ENCODE results near the gene NR3C2. TPM values are rescaled to one million over a fixed set of nuclear protein-coding genes. Genes with fewer than 3 reads are reported as not detected.

Gene NR3C2
- total and polyA plus RNA-seq, 4 donors = 2.0 to 11.5 (median 3.2) TPM

- no peak for TF ChIP-seq REST (IDR thresholded peaks at IDR 0.05)
- no peak for TF ChIP-seq HNF4A (conservative IDR thresholded peaks at IDR 0.05)
- TF ChIP-seq, protein P1, sequence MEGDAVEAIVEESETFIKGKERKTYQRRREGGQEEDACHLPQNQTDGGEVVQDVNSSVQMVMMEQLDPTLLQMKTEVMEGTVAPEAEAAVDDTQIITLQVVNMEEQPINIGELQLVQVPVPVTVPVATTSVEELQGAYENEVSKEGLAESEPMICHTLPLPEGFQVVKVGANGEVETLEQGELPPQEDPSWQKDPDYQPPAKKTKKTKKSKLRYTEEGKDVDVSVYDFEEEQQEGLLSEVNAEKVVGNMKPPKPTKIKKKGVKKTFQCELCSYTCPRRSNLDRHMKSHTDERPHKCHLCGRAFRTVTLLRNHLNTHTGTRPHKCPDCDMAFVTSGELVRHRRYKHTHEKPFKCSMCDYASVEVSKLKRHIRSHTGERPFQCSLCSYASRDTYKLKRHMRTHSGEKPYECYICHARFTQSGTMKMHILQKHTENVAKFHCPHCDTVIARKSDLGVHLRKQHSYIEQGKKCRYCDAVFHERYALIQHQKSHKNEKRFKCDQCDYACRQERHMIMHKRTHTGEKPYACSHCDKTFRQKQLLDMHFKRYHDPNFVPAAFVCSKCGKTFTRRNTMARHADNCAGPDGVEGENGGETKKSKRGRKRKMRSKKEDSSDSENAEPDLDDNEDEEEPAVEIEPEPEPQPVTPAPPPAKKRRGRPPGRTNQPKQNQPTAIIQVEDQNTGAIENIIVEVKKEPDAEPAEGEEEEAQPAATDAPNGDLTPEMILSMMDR (IDR thresholded peaks at IDR 0.05; ENCODE audit: low read depth, low read length, missing input control) = no peak
These were observed 36.9 kb downstream of the NR3C2 start (continued) for GRCh38 chr4:148405161-148405893.

- no peak overlapping the region for H3K4me3 ChIP-seq (ENCODE audit: low read depth in 1 of 3, low read length in 3 of 3)
- H3K4me1 ChIP-seq (ENCODE audit: control insufficient read depth in 4 of 4, insufficient read depth in 4 of 4, low read length in 3 of 4) = peaks cover 0 to 6% (median 2%) of the 10 kb centered on the region in 4 donors
- TF ChIP-seq, protein P2, sequence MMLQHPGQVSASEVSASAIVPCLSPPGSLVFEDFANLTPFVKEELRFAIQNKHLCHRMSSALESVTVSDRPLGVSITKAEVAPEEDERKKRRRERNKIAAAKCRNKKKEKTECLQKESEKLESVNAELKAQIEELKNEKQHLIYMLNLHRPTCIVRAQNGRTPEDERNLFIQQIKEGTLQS (IDR thresholded peaks at IDR 0.05) = no peak
- no peak for DNase-seq (ENCODE audit: low spot score)
- no peak overlapping the region for H3K27ac ChIP-seq (ENCODE audit: low read depth in 1 of 2, low read length in 2 of 2)
- H3K9ac ChIP-seq (ENCODE audit: low read depth in 1 of 2, low read length in 2 of 2) = no peak overlapping the region
- no peaks in the 10 kb centered on the region for H3K9me3 ChIP-seq (ENCODE audit: control insufficient read depth in 4 of 4, low read length in 3 of 4)
- no peaks in the 10 kb centered on the region for H3K36me3 ChIP-seq (ENCODE audit: control insufficient read depth in 4 of 4, insufficient read depth in 3 of 4, low read depth in 1 of 4, low read length in 3 of 4)
- H3K27me3 ChIP-seq (ENCODE audit: control insufficient read depth in 4 of 4, insufficient read depth in 4 of 4, low read length in 3 of 4) = no peaks in the 10 kb centered on the region
These were observed 43.2 kb downstream of the NR3C2 start for GRCh38 chr4:148398988-148399387.

- Histone ChIP-seq H3K9me3 (ENCODE audit: control insufficient read depth in 4 of 4, low read length in 3 of 4) (no peaks in the 10 kb centered on the region), H3K36me3 (ENCODE audit: control insufficient read depth in 4 of 4, insufficient read depth in 3 of 4, low read depth in 1 of 4, low read length in 3 of 4) (no peaks in the 10 kb centered on the region), H3K4me3 (ENCODE audit: low read depth in 1 of 3, low read length in 3 of 3) (no peak overlapping the region), H3K4me1 (ENCODE audit: control insufficient read depth in 4 of 4, insufficient read depth in 4 of 4, low read length in 3 of 4) (peaks cover 0 to 6% (median 2%) of the 10 kb centered on the region in 4 donors), H3K27me3 (ENCODE audit: control insufficient read depth in 4 of 4, insufficient read depth in 4 of 4, low read length in 3 of 4) (no peaks in the 10 kb centered on the region), H3K27ac (ENCODE audit: low read depth in 1 of 2, low read length in 2 of 2) (no peak overlapping the region), H3K9ac (ENCODE audit: low read depth in 1 of 2, low read length in 2 of 2) (no peak overlapping the region)
- TF ChIP-seq, protein P3, sequence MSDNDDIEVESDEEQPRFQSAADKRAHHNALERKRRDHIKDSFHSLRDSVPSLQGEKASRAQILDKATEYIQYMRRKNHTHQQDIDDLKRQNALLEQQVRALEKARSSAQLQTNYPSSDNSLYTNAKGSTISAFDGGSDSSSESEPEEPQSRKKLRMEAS (IDR thresholded peaks at IDR 0.05) = no peak
- TF ChIP-seq, protein P1 (IDR thresholded peaks at IDR 0.05; ENCODE audit: low read depth, low read length, missing input control) = no peak
- TF ChIP-seq, protein P2 (IDR thresholded peaks at IDR 0.05) = no peak
- TF ChIP-seq HNF4A (conservative IDR thresholded peaks at IDR 0.05) (no peak), HNF4G (IDR thresholded peaks at IDR 0.05) (no peak), FOXA1 (IDR thresholded peaks at IDR 0.05) (no peak), NR2F2 (IDR thresholded peaks at IDR 0.05) (no peak), SP1 (IDR thresholded peaks at IDR 0.05) (no peak)
- WGBS = 87% methylated on average over 2 of the region's 2 CpGs
- DNase-seq (ENCODE audit: low spot score) = no peak
These were observed 44.4 kb downstream of the NR3C2 start for GRCh38 chr4:148397771-148398170.
